A549 (cell line): ENCODE data around the gene WDR35.

Source experiments
- CEBPB ChIP-seq, 2 experiments: fragments of >200 bp in 1 of 2; sonication (Bioruptor Twin) in 1 of 2; formaldehyde crosslinking in 1 of 2; IDR thresholded peaks; 2 replicates each; pipeline ENCODE4 v1.6.1; 2012 to 2016
- CTCF ChIP-seq: fragments of >200 bp; sonication (Bioruptor Twin); formaldehyde crosslinking; IDR thresholded peaks from 3 replicates; pipeline ENCODE4 v1.5.1; 2016
- EHMT2 ChIP-seq: fragments of 200-600 bp; sonication (generic); IDR thresholded peaks from 2 replicates; pipeline ENCODE4 v1.6.1; 2016; ENCODE audit warnings: antibody characterized with exemption, low read depth, mild to moderate bottlenecking, moderate library complexity
- ELK1 ChIP-seq: fragments of 150-350 bp; IDR thresholded peaks from 2 replicates; pipeline ENCODE4 v1.6.1; 2014; ENCODE audit warnings: low read depth, mild to moderate bottlenecking, low read length
- EP300 ChIP-seq, 2 experiments: fragments of >200 bp; sonication (Bioruptor Twin); formaldehyde crosslinking; IDR thresholded peaks; 2 replicates in 1 of 2; 3 replicates in 1 of 2; pipeline ENCODE4 v1.6.1; 2016 to 2017
- ESRRA ChIP-seq: fragments of 150-350 bp; IDR thresholded peaks from 2 replicates; pipeline ENCODE4 v1.6.1; 2014; ENCODE audit warnings: mild to moderate bottlenecking, low read length, borderline replicate concordance
- MAFK ChIP-seq: fragments of 450-650 bp; IDR thresholded peaks from 2 replicates; pipeline ENCODE4 v1.6.1; 2014; ENCODE audit not compliant: partially characterized antibody
- PBX3 ChIP-seq: IDR thresholded peaks from 2 replicates; pipeline ENCODE4 v1.6.1; 2012
- PHF8 ChIP-seq: fragments of 200-600 bp; sonication (generic); IDR thresholded peaks from 2 replicates; pipeline ENCODE4 v1.6.1; 2016; ENCODE audit warnings: low read depth, mild to moderate bottlenecking, antibody characterized with exemption, moderate library complexity, borderline replicate concordance
- POLR2A ChIP-seq: IDR thresholded peaks from 2 replicates; pipeline ENCODE4 v1.6.1; 2012; ENCODE audit warnings: mild to moderate bottlenecking, low read length
- RNF2 ChIP-seq: fragments of 200-600 bp; sonication (generic); IDR thresholded peaks from 2 replicates; pipeline ENCODE4 v1.6.1; 2016; ENCODE audit warnings: low read depth, mild to moderate bottlenecking, antibody characterized with exemption, moderate library complexity, borderline replicate concordance
- TF ChIP-seq, protein P1 (sequence below): fragments of >200 bp; sonication (Bioruptor Twin); formaldehyde crosslinking; IDR thresholded peaks from 3 replicates; pipeline ENCODE4 v1.6.1; 2016
- TF ChIP-seq, protein P2 (sequence below): IDR thresholded peaks from 2 replicates; pipeline ENCODE4 v1.6.1; 2012

GRCh38 chr2:19944205-19944845 lies 45.6 kb downstream of the WDR35 start:
- TF ChIP-seq, protein P1, sequence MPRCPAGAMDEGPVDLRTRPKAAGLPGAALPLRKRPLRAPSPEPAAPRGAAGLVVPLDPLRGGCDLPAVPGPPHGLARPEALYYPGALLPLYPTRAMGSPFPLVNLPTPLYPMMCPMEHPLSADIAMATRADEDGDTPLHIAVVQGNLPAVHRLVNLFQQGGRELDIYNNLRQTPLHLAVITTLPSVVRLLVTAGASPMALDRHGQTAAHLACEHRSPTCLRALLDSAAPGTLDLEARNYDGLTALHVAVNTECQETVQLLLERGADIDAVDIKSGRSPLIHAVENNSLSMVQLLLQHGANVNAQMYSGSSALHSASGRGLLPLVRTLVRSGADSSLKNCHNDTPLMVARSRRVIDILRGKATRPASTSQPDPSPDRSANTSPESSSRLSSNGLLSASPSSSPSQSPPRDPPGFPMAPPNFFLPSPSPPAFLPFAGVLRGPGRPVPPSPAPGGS: no peak
- TF ChIP-seq RNF2 (no peak), EP300 (IDR thresholded peaks at IDR 0.05) (no peak), PHF8 (no peak), CTCF (no peak), MAFK (no peak), EHMT2 (no peak), ESRRA (no peak), PBX3 (no peak), POLR2A (no peak), ELK1 (no peak), CEBPB (IDR thresholded peaks at IDR 0.05) (no peak)
- TF ChIP-seq, protein P2, sequence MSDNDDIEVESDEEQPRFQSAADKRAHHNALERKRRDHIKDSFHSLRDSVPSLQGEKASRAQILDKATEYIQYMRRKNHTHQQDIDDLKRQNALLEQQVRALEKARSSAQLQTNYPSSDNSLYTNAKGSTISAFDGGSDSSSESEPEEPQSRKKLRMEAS: no peak
